Breast epithelium (tissue), 3 donors: ENCODE data around the gene ZNF563. TPM values are rescaled to one million over a fixed set of nuclear protein-coding genes. Genes with fewer than 3 reads are reported as not detected.

Experiments
- total RNA-seq, 3 donors: library from RNA; depleted of rRNA; stranded (reverse); fragments of >200 nt; gene quantifications; one replicate each; pipeline ENCODE4 v1.1.0, GENCODE V29; 2016

Gene ZNF563
- total RNA-seq, 3 donors from 2014 or later, result 2.6 to 7.5 (median 5.2) TPM

Other genes with a start within 250 kb of the ZNF563 start
- gene ZNF20, start 193.3 kb downstream of the ZNF563 start, total RNA-seq, result 1 to 10 TPM; 1.4 to 8.2 (median 4.6) TPM
- 1 to 10 TPM; 4.3 to 9.5 (median 5.4) TPM for gene ZNF625, start 176.9 kb downstream of the ZNF563 start, total RNA-seq
- gene ZNF136, start 170.5 kb downstream of the ZNF563 start, total RNA-seq, result 10 to 100 TPM; 11.5 to 22.0 (median 12.8) TPM
- 10 to 100 TPM; 12.3 to 23.9 (median 21.7) TPM for gene ZNF44, start 38.8 kb downstream of the ZNF563 start, total RNA-seq
- 1 to 10 TPM; 2.6 to 3.7 (median 3.3) TPM for gene ZNF442, start 32.0 kb upstream of the ZNF563 start, total RNA-seq
- 10 to 100 TPM in 1 of 3 donors, 1 to 10 TPM in 2; 6.4 to 10.4 (median 8.8) TPM for gene ZNF799, start 67.6 kb upstream of the ZNF563 start, total RNA-seq
- 10 to 100 TPM in 2 of 3 donors, 1 to 10 TPM in 1; 4.2 to 12.6 (median 10.8) TPM for gene ZNF443, start 107.4 kb upstream of the ZNF563 start, total RNA-seq
- 10 to 100 TPM in 1 of 3 donors, 1 to 10 TPM in 2; 3.0 to 10.2 (median 6.2) TPM for gene ZNF709, start 151.2 kb upstream of the ZNF563 start, total RNA-seq
- 10 to 100 TPM; 14.7 to 25.8 (median 18.7) TPM for gene ZNF564, start 217.8 kb upstream of the ZNF563 start, total RNA-seq